ENCODE measurements around the gene CRACR2B. TPM values are rescaled to one million over a fixed set of nuclear protein-coding genes. Genes with fewer than 3 reads are reported as not detected.

CRACR2B gene
- total RNA-seq, 1 experiment from 2014 or later, result 17.5 TPM

GRCh38 chr11:810040-810567, 17.6 kb upstream of the CRACR2B start:
- Histone ChIP-seq H3K4me1 (replicated peaks; ENCODE audit: insufficient read depth) (peaks cover 9% of the 10 kb centered on the region; the same call in 1 of the 2 replicates), H3K36me3 (ENCODE audit: low read depth) (peaks cover 13% of the 10 kb centered on the region), H3K27me3 (ENCODE audit: insufficient read depth, low read depth) (no peaks in the 10 kb centered on the region), H2AFZ (no peak overlapping the region), H3K79me2 (ENCODE audit: low read depth) (peaks cover 41% of the 10 kb centered on the region), H3K4me3 (peak overlapping the region; percentile 85), H3K27ac (peak overlapping the region; percentile 89), H3K9me2 (ENCODE audit: insufficient read depth) (no peaks in the 10 kb centered on the region), H3F3A (ENCODE audit: insufficient read depth, low read depth) (peaks cover 38% of the 10 kb centered on the region; the same call in 1 of the 2 replicates), H3K9me3 (ENCODE audit: insufficient read depth, low read depth) (no peaks in the 10 kb centered on the region), H4K20me1 (ENCODE audit: insufficient read depth) (peaks cover 12% of the 10 kb centered on the region), H3K4me2 (peak overlapping the region; percentile 86)
- no TSS peak for BruUV-seq (replicated peaks)
- TF ChIP-seq CTCF (conservative IDR thresholded peaks at IDR 0.05), result no peak
- no peak for TF ChIP-seq EZH2 (IDR thresholded peaks at IDR 0.05; ENCODE audit: low read depth)
- ChIA-PET CTCF (no interaction called here), POLR2A (ENCODE audit: unreplicated experiment) (interaction anchor here (0.7 kb wide), 1 partner anchor 84 kb away, joined by 3 read pairs; no protein-coding TSS in a partner anchor)
- peak in 1 of 2 experiments; percentile 28 for DNase-seq
- intact Hi-C loops (cut with micrococcal nuclease; ENCODE audit: unreplicated experiment), result no loop called here

GRCh38 chr11:811446-812245, 16.1 kb upstream of the CRACR2B start:
- H3K36me3 ChIP-seq (ENCODE audit: low read depth), result peaks cover 13% of the 10 kb centered on the region
- H4K20me1 ChIP-seq (ENCODE audit: insufficient read depth), result peaks cover 12% of the 10 kb centered on the region
- no peak overlapping the region for H2AFZ ChIP-seq
- H3K4me1 ChIP-seq (replicated peaks; ENCODE audit: insufficient read depth), result peaks cover 9% of the 10 kb centered on the region; the same call in 1 of the 2 replicates
- BruUV-seq (replicated peaks), result no TSS peak
- no peak for TF ChIP-seq EZH2 (IDR thresholded peaks at IDR 0.05; ENCODE audit: low read depth)
- TF ChIP-seq CTCF (conservative IDR thresholded peaks at IDR 0.05), result no peak
- H3K4me3 ChIP-seq, result peak overlapping the region; percentile 85; the same call in 1 of the 2 replicates
- no peaks in the 10 kb centered on the region for H3K27me3 ChIP-seq (ENCODE audit: insufficient read depth, low read depth)
- H3F3A ChIP-seq (ENCODE audit: insufficient read depth, low read depth), result peaks cover 38% of the 10 kb centered on the region; the same call in 1 of the 2 replicates
- H3K9me3 ChIP-seq (ENCODE audit: insufficient read depth, low read depth), result no peaks in the 10 kb centered on the region
- peaks cover 41% of the 10 kb centered on the region for H3K79me2 ChIP-seq (ENCODE audit: low read depth)
- intact Hi-C loops (cut with micrococcal nuclease; ENCODE audit: unreplicated experiment), result no loop called here
- DNase-seq, result peak in 1 of 2 experiments; percentile 24
- ChIA-PET POLR2A (ENCODE audit: unreplicated experiment) (interaction anchor here (0.7 kb wide), 1 partner anchor 23 kb away, joined by 5 read pairs; no protein-coding TSS in a partner anchor), CTCF (no interaction called here)
- peak overlapping the region; percentile 86 for H3K4me2 ChIP-seq
- H3K27ac ChIP-seq, result no peak overlapping the region; the same call in 1 of the 2 replicates
- H3K9me2 ChIP-seq (ENCODE audit: insufficient read depth), result no peaks in the 10 kb centered on the region

- ChIA-PET POLR2A (ENCODE audit: unreplicated experiment) (interaction anchor here (0.7 kb wide), 1 partner anchor 22 kb away, joined by 5 read pairs; no protein-coding TSS in a partner anchor), CTCF (interaction anchor here (0.6 kb wide), 1 partner anchor 10 kb away, joined by 3 read pairs; no protein-coding TSS in a partner anchor)
- H3K27ac ChIP-seq, result no peak overlapping the region
- H3K27me3 ChIP-seq (ENCODE audit: insufficient read depth, low read depth), result no peaks in the 10 kb centered on the region
- H3K4me3 ChIP-seq, result no peak overlapping the region
- peaks cover 9% of the 10 kb centered on the region; the same call in 1 of the 2 replicates for H3K4me1 ChIP-seq (replicated peaks; ENCODE audit: insufficient read depth)
- peaks cover 13% of the 10 kb centered on the region for H3K36me3 ChIP-seq (ENCODE audit: low read depth)
- H3K9me3 ChIP-seq (ENCODE audit: insufficient read depth, low read depth), result no peaks in the 10 kb centered on the region
- no TSS peak for BruUV-seq (replicated peaks)
- peaks cover 42% of the 10 kb centered on the region; the same call in 1 of the 2 replicates for H3F3A ChIP-seq (ENCODE audit: insufficient read depth, low read depth)
- H3K79me2 ChIP-seq (ENCODE audit: low read depth), result peaks cover 41% of the 10 kb centered on the region
- H3K4me2 ChIP-seq, result no peak overlapping the region
- TF ChIP-seq EZH2 (IDR thresholded peaks at IDR 0.05; ENCODE audit: low read depth) (no peak), CTCF (conservative IDR thresholded peaks at IDR 0.05) (no peak)
- DNase-seq, result no peak
- intact Hi-C loops (cut with micrococcal nuclease; ENCODE audit: unreplicated experiment), result no loop called here
- no peak overlapping the region for H2AFZ ChIP-seq
- peaks cover 12% of the 10 kb centered on the region for H4K20me1 ChIP-seq (ENCODE audit: insufficient read depth)
- no peaks in the 10 kb centered on the region for H3K9me2 ChIP-seq (ENCODE audit: insufficient read depth)
Measured at GRCh38 chr11:812390-812789, 15.3 kb upstream of the CRACR2B start.
